Adrenal gland (tissue), 5 donors: Measurements from ENCODE around the gene TP53TG5.

Source experiments
- POLR2A ChIP-seq, 2 donors: fragments of 450-650 bp; IDR thresholded peaks; one replicate each; pipeline ENCODE4 v1.6.1; 2017; ENCODE audit warnings: antibody characterized with exemption in 2 of 2, mild to moderate bottlenecking in 2 of 2, moderate library complexity in 1 of 2
- TF ChIP-seq, protein P1 (sequence below), 6 experiments: fragments of 450-650 bp in 4 of 6; fragments of 200-600 bp in 2 of 6; sonication (generic) in 1 of 6; IDR thresholded peaks; 1 replicate in 5 of 6; 2 replicates in 1 of 6; pipeline versions ENCODE4 v1.5.1 to v1.8.0; 2016 to 2021; ENCODE audit warnings: antibody characterized with exemption in 6 of 6, mild to moderate bottlenecking in 2 of 6, moderate library complexity in 1 of 6
- donor health status: DM: no; HTN: no; CAD: no.

DNA sequence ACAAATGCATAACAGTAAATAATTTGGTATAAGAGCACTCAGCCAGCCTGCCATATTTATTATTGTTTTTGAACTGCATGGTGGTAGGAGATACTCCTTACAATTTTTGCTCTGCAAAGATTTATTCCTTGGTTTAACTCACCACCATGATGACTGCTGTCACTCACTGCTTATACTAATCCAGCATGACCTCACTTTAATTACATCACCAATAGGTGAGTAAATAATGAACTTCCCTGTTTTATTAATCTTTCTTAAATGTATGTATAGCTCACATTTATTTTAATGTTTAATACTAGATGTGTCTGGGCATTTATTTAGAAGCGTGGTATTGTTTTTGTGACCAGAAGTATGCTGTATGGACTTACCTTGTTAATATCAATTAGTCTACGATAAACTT, 12.8 kb upstream of the TP53TG5 start:
- TF ChIP-seq, protein P1, sequence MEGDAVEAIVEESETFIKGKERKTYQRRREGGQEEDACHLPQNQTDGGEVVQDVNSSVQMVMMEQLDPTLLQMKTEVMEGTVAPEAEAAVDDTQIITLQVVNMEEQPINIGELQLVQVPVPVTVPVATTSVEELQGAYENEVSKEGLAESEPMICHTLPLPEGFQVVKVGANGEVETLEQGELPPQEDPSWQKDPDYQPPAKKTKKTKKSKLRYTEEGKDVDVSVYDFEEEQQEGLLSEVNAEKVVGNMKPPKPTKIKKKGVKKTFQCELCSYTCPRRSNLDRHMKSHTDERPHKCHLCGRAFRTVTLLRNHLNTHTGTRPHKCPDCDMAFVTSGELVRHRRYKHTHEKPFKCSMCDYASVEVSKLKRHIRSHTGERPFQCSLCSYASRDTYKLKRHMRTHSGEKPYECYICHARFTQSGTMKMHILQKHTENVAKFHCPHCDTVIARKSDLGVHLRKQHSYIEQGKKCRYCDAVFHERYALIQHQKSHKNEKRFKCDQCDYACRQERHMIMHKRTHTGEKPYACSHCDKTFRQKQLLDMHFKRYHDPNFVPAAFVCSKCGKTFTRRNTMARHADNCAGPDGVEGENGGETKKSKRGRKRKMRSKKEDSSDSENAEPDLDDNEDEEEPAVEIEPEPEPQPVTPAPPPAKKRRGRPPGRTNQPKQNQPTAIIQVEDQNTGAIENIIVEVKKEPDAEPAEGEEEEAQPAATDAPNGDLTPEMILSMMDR (IDR thresholded peaks at IDR 0.05): no peak
- TF ChIP-seq POLR2A (IDR thresholded peaks at IDR 0.05): no peak
